Measurements from ENCODE around the gene PODNL1.

Gene PODNL1

DNA sequence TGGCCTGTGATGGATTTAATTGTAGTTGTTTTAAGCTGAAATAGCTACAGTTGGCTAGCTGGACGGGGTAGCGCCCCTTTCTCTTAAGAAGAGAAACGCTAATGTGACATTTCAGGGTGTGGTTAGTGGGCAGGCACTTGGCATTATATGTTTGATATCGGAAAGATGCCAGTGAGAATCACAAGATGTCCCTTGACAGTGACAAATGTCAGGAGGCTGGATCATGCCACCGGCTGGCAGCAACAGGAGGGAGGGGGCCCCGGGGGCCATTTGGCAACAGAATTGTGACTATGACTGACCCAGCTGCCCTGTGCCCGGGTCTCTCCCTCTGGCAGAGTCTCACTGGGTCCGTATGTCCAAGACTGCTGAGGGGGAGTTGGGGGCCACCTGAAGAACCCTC, 18.8 kb upstream of the PODNL1 start:
- peak; percentile 23 for DNase-seq (ENCODE audit: low spot score)

DNA sequence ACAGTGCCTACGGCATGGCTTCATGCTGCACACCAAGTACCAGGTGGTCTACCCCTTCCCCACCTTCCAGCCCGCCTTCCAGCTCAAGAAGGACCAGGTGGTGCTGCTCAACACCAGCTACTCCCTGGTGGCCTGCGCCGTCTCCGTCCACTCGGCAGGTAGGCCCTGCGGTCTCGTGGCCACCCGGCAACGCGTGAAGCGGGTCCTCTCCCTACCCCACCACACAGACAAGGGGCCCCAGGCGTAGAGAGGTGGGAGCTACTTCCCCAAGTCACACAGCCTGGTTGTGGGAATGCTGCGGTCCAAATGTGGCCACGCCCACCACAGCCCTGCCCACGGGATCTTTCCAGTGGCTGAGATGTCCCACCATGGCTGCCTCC, 18.1 kb upstream of the PODNL1 start:
- no peak for DNase-seq (ENCODE audit: low spot score)

DNA sequence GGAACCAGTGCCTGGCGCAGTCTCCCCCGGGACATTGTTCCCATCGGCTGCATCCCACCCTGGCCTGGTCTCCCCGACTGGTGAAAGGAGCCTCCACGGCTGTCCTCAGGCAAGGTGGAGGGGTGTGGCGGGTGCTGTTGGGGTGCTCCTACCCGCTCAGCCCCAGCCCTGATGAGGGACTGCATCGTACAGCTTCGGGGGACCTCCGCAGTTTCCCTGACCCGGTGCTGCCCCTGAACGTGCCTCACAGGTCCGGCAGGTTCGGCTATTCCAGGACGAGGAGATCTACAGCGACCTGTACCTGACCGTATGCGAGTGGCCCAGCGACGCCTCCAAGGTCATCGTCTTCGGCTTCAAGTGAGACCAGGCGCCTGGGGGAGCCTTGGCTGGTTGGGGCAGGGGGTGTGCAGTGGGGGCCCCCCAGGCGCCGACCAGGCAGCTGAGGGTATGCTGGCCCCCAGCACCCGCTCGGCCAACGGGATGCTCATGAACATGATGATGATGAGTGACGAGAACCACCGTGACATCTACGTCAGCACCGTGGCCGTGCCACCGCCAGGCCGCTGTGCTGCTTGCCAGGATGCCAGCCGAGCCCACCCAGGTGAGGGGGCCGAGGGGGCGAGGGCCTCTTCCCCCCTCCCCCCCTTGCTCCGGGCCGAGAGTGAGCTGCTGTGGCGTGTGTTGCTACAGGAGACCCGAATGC, 17.6 kb upstream of the PODNL1 start:
- DNase-seq (ENCODE audit: low spot score): no peak

DNA sequence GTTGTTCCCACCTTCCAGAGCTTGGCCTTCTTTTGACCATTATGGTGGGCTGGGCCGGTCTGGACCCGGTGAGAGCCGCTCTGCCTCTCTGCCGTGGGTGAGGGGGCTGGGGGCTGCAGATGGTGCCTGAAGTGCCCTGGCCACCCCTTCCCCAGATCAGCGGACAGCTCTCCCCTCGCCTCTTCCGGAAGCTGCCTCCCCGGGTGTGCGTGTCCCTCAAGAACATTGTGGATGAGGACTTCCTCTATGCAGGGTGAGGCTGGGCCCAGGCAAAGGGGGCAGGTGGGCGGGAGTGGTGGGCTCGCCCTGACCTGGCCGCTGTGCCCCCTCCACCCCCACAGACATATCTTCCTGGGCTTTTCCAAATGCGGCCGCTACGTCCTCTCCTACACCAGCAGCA, 16.0 kb upstream of the PODNL1 start:
- no peak for DNase-seq (ENCODE audit: low spot score)

DNA sequence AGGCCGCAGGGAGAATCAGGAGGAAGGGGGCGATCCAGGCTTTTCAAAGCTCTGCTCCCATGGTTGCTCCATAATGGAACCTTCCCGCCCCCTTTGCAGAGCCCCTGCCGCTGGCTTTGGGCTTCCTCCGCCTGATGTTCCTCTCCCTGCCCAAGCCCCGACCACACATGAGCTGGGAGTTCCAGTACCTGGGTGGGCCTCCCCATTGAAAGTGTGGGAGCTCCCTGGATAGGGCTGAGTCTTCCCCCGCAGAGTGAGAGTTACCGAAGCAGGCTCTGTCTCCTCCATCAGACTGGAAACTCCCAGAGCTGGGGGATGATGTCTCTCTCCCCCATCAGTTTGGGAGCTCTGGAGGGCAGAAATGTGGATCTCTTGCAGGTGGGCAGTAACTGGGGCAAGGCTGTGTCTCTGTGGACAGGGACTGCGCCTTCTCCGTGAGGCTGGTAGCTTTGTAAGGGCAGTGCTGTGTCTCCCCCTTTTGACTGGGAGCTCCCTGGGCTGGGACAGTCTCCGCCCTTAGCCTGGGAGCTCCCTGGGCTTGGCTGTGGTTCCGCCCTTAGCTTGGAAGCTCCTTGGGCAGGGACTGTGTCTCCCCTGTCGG, 14.8 kb upstream of the PODNL1 start:
- DNase-seq (ENCODE audit: low spot score): peak; percentile 72

DNA sequence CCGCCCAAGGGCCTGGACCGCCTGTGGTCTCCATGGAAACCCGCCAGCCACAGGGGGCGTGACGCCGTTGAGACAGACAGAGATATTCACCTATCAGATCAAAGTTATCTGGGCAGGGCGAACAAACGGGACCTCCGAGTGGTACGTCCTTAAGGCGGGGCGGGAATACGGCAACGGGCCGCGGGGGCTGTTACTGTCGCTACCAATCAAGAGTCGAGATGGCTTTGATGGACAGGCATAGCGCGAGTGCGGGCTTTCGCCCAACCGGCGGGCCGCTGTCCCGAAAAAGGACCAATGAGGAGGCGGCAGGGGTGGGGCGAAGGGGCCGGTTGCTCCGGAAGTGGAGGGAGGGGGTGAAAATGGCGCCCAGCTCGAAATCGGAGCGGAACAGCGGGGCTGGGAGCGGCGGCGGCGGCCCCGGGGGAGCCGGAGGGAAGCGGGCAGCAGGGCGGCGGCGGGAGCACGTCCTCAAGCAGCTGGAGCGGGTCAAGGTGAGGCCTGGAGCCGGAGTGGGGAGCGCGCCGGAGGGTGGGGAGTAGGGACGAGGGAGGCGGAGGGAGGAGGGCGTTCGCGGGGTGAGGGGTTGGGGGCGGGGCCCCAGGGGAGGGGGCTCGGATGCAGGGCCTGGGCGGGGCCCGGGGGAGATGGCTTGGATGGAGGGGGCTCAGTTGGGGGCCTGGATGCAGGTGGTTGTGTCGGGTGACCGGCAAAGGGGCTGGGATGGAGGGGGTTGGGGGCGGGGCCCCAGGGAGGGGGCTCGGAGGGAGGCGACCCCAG, 14.1 kb upstream of the PODNL1 start, which contains the start of gene DCAF15:
Gene DCAF15 (plus strand): TSS at position 356 of the 777 bp plus-strand sequence. CDS start 4 bp downstream, at position 360.
- peak; percentile 98 for DNase-seq (ENCODE audit: low spot score)

DNA sequence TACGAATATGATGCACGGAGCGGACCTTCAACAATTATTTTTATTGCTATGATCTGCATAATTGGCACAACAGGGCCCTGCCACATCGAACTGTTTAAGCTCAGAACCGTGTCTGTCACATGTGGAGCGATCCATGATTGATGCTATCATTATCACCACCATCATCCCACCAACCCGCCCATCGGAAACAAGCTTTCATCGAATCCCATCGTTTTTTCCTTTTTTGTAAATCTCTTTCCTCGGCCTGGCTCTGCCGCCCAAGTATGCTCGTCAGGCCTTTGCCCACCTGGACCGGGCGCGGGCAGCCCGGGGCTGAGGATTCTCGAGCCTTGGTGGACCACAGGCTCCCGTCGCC, 13.6 kb upstream of the PODNL1 start:
- DNase-seq (ENCODE audit: low spot score): no peak

DNA sequence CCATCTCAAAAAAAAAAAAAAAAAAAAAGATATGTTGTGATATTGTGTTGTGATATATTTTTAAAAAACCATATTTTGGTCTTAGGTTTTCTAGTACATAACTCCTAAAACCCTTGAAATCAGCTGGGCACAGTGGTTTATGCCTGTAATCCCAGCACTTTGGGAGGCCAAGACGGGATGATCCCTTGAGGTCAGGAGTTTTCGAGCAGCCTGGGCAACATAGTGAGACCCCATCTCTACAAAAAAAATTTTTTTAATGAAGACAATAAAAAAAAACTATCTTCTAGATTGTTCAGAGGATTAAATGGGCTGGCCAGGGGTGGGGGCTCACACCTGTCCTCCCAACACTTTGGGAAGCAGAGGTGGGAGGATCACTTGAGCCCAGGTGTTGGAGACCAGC, 12.8 kb upstream of the PODNL1 start:
- no peak for DNase-seq (ENCODE audit: low spot score)

DNA sequence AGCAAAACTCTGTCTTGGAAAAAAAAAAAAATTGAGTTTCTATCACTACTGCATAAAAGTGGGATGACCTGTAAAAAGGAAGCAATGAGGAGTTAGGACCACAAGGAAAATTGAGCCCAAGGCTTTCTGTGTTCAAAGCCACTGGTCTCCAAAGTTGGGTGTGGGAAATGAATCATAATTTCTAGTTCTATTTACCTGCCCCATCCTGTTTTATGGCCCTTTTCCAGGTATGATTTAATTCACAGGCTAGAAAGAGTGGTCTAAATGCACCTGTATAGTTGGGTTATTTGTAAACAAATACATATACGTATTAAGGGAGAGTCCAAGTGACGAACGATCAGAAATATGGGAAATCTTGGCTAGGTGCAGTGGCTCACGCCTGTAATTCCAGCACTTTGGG, 8.2 kb upstream of the PODNL1 start:
- no peak for DNase-seq (ENCODE audit: low spot score)

DNA sequence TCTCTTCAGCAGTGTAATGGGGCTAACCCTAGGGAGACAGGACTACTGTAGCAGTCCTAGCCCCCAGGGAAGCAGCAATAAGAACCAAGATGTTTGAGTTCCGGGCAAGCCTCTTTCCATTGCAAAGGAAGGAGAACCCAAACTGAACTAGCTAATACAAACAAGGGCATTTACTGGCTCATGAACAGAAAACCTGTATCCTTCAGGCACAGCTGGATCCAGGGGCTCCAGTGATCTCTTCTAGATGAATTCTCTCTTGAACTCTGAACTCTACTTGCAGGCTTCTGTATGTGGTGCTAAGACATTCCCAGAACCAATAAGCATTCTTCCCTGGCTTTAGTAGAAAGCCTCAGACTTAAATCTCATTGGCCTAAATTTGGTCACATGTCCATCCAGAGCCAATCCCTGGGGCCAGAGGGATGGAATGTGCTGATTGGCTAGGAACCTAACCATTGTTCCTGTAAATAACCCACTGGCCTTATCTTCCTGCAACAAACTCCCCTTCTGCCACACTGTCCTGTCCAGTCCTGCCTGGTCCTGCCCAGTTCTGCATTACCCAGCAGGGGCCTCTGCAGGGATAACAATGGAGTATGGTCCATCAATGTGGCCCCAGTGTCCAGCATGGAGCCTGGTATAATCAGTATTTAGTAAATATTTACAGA, 3.9 kb upstream of the PODNL1 start:
- no peak for DNase-seq (ENCODE audit: low spot score)

DNA sequence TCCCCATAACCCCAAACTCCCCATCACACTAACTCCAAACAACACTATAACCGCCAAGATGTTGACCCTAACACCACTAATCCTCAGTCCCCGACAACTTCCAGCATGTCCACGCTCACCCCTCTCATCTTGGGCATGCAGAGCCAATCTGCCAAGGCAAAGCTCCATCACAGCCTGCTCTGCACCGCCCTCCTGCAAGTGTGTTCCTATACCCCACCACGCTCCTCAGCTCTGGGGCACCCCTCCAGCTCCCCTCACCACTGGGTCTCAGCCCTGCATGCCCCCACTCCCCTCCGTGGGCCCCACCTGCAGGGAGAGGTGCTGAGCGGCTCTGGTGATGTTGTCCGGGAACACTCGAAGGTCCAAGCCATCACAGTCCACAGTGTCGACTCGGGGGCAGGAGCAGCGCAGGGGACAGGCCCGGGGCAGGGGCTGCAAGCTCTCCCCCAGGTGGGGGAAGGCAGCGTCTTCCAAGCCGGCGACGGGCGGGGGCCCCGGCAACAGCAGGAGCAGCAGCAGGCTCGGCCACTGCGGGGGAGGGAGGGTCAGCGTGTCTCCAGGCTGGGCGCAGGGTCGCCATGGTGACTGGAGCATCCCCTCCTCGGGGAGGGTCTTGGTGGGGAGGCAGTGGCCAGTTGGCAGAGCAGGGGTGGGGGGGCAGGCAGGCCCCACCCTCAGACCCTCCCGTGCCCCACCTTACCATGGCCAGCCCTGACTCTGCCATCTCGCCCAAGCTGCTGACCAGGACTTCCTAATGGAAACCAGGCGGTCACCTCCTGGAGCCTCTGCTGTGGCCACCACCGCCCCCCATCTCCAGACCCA, 527 bp downstream of the PODNL1 start:
- no peak for DNase-seq (ENCODE audit: low spot score)

DNA sequence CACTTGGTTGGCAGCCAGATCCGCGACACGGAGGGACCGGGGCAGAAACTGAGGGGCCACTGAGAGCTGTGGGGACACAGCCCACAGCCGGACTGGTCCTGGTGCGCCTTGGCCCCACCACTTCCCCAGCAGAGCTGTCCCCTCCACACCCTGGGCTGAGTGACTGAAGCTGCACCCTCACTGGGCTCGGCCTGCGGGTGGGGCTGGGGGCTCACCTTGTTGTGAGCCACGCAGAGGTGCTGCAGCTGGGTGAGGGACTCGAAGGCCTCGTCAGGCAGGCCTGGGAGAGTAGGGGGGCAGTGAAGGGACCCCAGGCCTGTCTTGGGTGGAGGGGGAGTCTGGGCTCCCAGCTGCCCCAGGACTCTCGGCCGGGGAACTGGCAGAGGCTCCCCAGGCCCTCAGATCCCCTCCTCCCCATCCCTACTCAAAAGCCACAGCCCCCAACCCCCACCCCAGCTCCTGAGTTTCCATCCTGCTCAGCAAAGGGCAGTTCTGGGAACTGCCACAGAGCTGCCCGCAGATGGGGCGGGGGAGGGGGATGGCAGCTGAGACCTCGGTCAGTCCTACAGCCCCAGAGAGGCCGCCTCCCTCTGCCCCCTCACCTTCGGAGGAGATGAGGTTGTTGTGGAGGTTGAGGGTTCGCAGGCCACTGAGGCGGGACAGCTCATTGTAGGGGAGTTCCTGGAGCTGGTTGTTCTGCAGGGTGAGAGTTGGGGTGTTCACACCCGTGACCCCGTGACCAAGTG, 2.3 kb downstream of the PODNL1 start:
- DNase-seq (ENCODE audit: low spot score): no peak

DNA sequence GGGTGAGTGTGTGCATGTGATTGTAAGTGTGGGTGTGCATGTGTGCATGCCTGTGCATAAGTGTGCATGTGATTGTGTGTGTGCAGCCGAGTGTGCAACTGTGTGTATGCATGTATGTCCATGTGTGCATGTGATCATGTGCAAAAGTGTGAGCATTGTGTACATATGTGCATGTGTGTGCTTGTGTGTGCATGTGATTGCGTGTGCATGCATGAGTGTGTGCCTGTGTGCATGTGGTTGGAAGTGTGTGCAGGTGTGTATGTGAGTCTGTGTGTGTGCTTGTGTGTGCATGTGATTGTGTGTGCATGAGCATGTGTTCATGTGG, 3.5 kb downstream of the PODNL1 start:
- no peak for DNase-seq (ENCODE audit: low spot score)

DNA sequence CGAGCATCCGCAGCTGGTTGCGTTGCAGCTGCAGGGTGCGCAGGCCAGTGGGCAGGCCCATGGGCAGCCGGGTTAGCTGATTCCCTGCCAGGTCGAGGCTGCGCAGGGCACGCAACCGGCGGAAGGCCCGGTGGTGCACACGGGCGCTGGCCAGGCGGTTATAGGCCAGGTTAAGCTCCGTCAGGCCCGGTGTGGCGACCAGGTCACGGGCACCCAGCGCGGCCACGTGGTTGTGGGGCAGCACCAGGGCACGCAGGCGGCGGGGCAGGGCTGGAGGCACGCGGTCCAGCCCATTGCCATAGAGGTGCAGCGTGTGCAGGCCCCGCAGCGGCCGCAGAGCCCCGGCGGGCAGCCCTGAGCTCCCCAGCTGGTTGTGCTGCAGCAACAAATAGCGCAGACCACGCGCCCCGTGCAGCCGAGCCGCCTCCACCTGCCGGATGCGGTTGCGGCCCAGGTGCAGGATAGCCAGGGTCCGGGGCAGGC, 5.3 kb downstream of the PODNL1 start:
- DNase-seq (ENCODE audit: low spot score): no peak

DNA sequence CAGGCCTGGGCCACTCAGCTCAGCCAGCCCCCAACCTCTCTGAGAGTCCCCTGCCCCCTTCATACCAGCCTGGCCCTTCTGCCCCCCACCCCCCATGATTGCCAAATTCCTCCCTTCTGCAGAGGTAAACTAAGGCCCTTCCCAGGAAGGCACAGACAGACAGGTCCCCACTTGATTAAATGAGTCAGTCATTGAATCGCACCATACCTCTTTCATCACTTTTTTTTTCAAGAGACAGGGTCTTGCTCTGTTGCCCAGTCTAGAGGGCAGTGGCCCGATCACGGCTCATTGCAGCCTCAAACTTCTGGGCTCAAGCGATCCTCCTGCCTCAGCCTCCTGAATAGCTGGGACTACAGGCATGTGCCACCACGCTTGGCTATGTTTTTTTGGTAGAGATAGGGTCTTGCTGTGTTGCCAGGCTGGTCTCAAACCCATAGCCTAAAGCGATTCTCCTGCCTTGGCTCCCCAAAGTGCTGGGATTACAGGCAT, 6.0 kb downstream of the PODNL1 start:
- no peak for DNase-seq (ENCODE audit: low spot score)

DNA sequence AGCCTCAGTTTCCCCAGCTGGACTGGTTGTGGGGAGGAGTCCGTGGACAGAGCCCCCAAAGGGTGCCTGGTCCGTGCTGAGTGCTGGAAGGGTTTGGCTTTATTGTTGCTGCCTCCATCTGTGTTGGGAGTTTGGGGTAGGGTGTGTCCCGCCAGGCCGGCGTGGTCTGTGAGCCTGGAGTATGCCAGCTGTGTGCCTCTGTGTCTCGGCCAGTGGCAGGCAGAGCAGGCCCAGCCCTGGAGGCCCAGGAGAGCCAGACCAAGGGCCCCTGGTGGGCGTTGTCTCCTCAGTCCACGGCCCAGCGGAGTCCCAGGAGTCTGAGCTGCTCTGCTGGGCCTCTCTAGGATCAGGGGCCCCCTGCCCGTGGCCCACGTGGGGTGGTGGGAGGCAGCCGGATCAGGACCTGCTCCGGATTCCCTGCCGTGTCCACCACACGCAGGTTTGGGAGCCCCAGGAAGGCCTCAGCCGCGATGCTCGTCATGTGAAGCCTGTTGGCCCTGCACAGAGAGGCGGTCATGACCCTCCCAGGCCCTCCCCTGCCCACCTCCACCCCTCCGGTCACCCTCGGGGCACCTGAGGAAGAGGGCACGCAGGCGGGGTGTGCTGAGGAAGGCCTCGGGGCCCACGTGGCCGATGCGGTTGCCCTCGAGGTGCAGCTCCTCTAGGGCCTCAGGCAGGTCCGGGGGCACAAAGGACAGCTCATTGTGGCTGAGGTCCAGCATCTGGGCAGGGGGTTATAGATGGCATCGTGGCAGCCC, 6.6 kb downstream of the PODNL1 start:
- DNase-seq (ENCODE audit: low spot score): no peak

DNA sequence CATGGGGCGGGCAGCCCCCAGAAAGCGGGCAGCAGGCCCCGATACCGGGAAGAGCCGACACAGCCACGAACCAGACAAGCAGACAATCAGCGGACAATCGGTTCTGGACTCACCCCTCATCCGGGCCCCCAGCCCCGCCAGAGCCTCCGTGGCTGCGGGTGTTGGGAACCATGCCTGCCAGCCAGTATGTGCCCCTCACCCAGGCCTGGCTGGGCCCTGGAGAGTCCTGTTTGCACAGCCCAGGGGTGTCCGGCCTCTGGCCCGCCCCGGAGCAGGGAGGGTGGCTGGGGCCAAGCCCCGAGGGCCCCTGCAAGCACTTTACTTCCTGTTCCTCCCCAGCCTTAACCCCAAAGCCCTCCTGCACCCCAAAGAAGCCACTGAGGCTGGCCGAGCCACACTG, 7.8 kb downstream of the PODNL1 start:
- no peak for DNase-seq (ENCODE audit: low spot score)

DNA sequence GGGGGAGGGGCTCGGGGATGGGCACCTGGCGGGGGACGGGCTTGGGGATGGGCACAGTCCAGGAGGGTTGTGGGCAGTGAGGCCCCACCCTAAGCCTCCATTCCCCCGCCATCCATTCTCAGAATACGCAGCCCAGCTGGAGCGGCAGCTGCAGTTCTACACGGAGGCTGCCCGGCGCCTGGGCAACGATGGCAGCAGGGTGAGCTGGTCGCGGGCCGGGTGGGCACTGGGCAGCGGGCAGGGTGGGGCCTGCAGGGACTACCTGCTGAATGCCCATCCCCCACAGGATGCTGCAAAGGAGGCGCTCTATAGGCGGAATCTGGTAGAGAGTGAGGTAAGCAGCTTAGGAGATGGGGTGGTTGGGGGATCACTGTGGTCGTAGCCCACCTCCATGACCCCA, 8.3 kb downstream of the PODNL1 start:
- DNase-seq (ENCODE audit: low spot score): no peak

DNA sequence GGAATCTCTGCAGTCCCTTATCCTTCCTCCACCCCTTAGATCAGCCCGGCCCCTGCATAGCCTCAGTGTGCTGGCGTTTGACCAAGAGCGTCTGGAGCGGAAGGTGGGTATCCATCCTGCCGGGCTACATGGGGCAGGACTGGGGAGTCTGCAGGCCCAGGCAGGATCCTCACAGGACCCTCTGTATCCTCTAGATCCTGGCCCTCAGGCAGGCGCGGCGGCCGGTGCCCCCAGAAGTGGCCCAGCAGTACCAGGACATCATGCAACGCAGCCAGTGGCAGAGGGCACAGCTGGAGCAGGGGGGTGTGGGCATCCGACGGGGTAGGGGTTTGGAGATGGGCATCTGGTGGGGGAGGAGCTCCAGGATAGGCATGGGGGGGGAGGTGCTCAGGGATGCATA, 8.9 kb downstream of the PODNL1 start:
- DNase-seq (ENCODE audit: low spot score): no peak

DNA sequence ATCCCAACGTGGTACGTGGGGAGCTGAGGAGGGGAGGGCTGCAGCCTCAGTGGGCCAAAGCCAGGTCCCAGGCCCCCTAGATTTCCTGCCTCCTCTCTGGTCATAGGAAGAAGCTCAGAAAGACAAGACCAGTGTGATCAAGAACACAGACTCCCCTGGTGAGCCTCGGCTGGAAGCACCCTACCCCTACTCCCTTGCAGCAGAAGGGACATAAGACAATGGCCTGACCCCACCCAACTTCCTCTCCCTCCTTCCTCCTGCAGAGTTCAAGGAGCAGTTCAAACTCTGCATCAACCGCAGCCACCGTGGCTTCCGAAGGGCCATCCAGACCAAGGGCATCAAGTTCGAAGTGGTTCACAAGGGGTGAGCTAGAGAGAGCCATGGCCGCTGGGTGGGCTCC, 11.5 kb downstream of the PODNL1 start:
- no peak for DNase-seq (ENCODE audit: low spot score)

Data from hematopoietic multipotent progenitor cell treated with erythropoietin and hydrocortisone succinate and interleukin-3 and kit ligand, for 17 days (in vitro differentiated cells).